OCI-LY1 (cell line): ENCODE measurements around the gene ADAD2.

Source experiments
- H2AFZ ChIP-seq: fragments of 200-600 bp; sonication (generic), shearing (Covaris generic); 2 replicates; pipeline ENCODE4 v1.6.0; 2014; ENCODE audit warnings: antibody characterized with exemption, mild to moderate bottlenecking, low read length
- H3F3A ChIP-seq: fragments of 200-600 bp; sonication (generic), shearing (Covaris generic); 2 replicates; pipeline ENCODE4 v1.6.0; 2014; ENCODE audit warnings: mild to moderate bottlenecking, antibody characterized with exemption, low read length, moderate library complexity; ENCODE audit not compliant: insufficient read depth
- H3K27ac ChIP-seq: fragments of 200-600 bp; sonication (generic); 2 replicates; pipeline ENCODE4 v1.5.1; 2014; ENCODE audit warnings: low read length, mixed run types, mild to moderate bottlenecking, low read depth; ENCODE audit not compliant: poor library complexity, severe bottlenecking
- H3K27me3 ChIP-seq: fragments of 200-600 bp; sonication (generic); 2 replicates; pipeline ENCODE4 v1.6.0; 2014; ENCODE audit warnings: antibody characterized with exemption, mild to moderate bottlenecking, low read length, moderate library complexity; ENCODE audit not compliant: insufficient read depth
- H3K36me3 ChIP-seq: fragments of 200-600 bp; sonication (generic); 2 replicates; pipeline ENCODE4 v1.6.1; 2014; ENCODE audit warnings: mild to moderate bottlenecking, antibody characterized with exemption, low read length, moderate library complexity, mixed read lengths; ENCODE audit not compliant: insufficient read depth
- H3K4me1 ChIP-seq: fragments of 200-600 bp; sonication (generic); 2 replicates; pipeline ENCODE4 v1.5.1; 2014; ENCODE audit warnings: mild to moderate bottlenecking, low read length, moderate library complexity; ENCODE audit not compliant: insufficient read depth, severe bottlenecking
- H3K4me2 ChIP-seq: fragments of 200-600 bp; sonication (generic), shearing (Covaris generic); 2 replicates; pipeline ENCODE4 v1.6.1; 2014; ENCODE audit warnings: low read length
- H3K4me3 ChIP-seq: fragments of 200-600 bp; sonication (generic); 2 replicates; pipeline ENCODE4 v1.5.1; 2014; ENCODE audit warnings: low read length, low read depth, mild to moderate bottlenecking, mixed read lengths; ENCODE audit not compliant: poor library complexity, severe bottlenecking
- H3K79me2 ChIP-seq: fragments of 200-600 bp; shearing (Covaris generic); 2 replicates; pipeline ENCODE4 v1.6.1; 2016; ENCODE audit warnings: mixed run types, low read length, mixed read lengths; ENCODE audit not compliant: insufficient read depth
- H3K9ac ChIP-seq: fragments of 200-600 bp; sonication (generic), shearing (Covaris generic); 2 replicates; pipeline ENCODE4 v1.6.1; 2014; ENCODE audit warnings: mild to moderate bottlenecking, low read length, mixed read lengths
- H3K9me2 ChIP-seq: fragments of 200-600 bp; sonication (generic), shearing (Covaris generic); 2 replicates; pipeline ENCODE4 v1.6.1; 2014; ENCODE audit warnings: low read depth, mild to moderate bottlenecking, low read length, mixed read lengths
- H3K9me3 ChIP-seq: fragments of 200-600 bp; shearing (Covaris generic); 2 replicates; pipeline ENCODE4 v1.6.1; 2014; ENCODE audit warnings: low read length, mixed read lengths
- H4K20me1 ChIP-seq: fragments of 200-600 bp; sonication (generic), shearing (Covaris generic); 2 replicates; pipeline ENCODE4 v1.6.0; 2016; ENCODE audit warnings: mild to moderate bottlenecking, low read length; ENCODE audit not compliant: insufficient read depth
- EZH2 ChIP-seq: fragments of 200-600 bp; sonication (generic), shearing (Covaris generic); IDR thresholded peaks from 2 replicates; pipeline ENCODE4 v1.8.0; 2017; ENCODE audit warnings: borderline replicate concordance, mixed run types, mild to moderate bottlenecking, antibody characterized with exemption, low read length, moderate library complexity, mixed read lengths
- TF ChIP-seq, protein P1 (sequence below): fragments of 200-600 bp; sonication (generic), shearing (Covaris generic); IDR thresholded peaks from 2 replicates; pipeline ENCODE4 v1.5.1; 2017; ENCODE audit warnings: mild to moderate bottlenecking, antibody characterized with exemption, low read length, moderate library complexity, mixed read lengths

Gene ADAD2

DNA sequence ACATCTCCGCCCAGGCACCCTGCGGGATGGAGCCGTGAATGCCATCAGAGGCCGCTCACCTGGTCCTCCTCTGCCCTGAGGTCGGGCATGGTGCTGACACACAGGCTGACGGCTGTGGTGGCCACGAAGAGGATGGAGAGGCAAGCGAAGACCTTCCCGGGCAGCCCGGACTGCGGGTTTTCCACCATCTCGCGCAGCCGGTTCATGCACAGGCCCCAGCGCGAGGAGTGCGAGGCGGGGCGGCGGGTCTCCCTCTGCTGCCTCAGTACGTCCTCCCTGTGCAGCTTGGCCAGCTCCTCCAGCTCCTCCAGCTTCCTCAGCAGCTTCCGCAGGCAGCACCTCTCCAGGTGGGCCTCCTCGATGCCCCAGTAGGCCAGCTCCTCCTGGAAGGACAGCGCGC lies 45.7 kb downstream of the ADAD2 start:
- Histone ChIP-seq H3K79me2 (no peaks in the 10 kb centered on the region), H3K4me2 (no peak overlapping the region), H3K9me2 (no peaks in the 10 kb centered on the region), H3K36me3 (no peaks in the 10 kb centered on the region), H3K4me3 (no peak overlapping the region), H3K4me1 (no peaks in the 10 kb centered on the region), H3F3A (no peaks in the 10 kb centered on the region), H4K20me1 (no peaks in the 10 kb centered on the region), H3K9me3 (no peaks in the 10 kb centered on the region), H3K9ac (no peak overlapping the region), H3K27ac (no peak overlapping the region), H2AFZ (no peak overlapping the region), H3K27me3 (no peaks in the 10 kb centered on the region; the same call in 1 of the 2 replicates)
- TF ChIP-seq, protein P1, sequence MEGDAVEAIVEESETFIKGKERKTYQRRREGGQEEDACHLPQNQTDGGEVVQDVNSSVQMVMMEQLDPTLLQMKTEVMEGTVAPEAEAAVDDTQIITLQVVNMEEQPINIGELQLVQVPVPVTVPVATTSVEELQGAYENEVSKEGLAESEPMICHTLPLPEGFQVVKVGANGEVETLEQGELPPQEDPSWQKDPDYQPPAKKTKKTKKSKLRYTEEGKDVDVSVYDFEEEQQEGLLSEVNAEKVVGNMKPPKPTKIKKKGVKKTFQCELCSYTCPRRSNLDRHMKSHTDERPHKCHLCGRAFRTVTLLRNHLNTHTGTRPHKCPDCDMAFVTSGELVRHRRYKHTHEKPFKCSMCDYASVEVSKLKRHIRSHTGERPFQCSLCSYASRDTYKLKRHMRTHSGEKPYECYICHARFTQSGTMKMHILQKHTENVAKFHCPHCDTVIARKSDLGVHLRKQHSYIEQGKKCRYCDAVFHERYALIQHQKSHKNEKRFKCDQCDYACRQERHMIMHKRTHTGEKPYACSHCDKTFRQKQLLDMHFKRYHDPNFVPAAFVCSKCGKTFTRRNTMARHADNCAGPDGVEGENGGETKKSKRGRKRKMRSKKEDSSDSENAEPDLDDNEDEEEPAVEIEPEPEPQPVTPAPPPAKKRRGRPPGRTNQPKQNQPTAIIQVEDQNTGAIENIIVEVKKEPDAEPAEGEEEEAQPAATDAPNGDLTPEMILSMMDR, result no peak
- no peak for TF ChIP-seq EZH2

DNA sequence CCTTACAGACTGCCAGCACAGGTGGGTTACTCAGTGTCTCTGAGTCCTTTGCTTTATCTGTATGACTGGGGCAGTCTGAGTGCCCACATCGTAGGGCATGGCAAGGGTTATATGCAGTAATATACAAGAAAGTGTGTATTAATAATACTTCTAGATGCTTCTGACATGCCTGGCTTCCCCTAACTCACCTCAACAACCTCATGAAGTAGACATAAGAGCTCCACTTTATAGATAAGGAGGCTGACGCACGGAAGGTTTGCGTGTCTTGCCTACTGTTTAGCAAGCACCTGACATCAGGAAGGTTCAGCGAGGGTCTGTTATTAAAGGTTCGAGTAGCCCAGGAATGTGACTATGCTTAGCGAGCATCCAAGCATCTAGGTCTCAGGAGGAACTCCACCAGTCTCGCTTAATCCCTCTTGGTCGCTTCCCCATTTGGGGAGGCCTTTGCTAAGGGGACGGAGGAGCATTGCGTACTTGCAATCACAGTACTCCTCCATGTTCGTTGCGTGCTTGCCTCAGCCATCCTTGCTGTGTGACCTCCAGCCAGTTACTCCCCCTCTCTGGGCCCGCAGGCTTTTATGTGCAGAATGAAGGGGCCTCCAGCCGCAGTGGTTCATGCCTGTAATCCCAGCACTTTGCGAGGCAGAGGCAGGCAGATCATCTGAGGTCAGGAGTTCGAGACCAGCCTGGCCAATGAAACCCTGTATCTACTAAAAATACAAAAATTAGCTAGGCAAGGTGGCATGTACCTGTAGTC lies 47.2 kb downstream of the ADAD2 start:
- Histone ChIP-seq H3K9ac (no peak overlapping the region), H3F3A (no peaks in the 10 kb centered on the region), H3K9me2 (no peaks in the 10 kb centered on the region), H4K20me1 (no peaks in the 10 kb centered on the region), H3K4me3 (no peak overlapping the region), H3K36me3 (no peaks in the 10 kb centered on the region), H3K4me1 (no peaks in the 10 kb centered on the region), H3K79me2 (no peaks in the 10 kb centered on the region), H3K27ac (no peak overlapping the region), H3K27me3 (no peaks in the 10 kb centered on the region; the same call in 1 of the 2 replicates), H3K9me3 (no peaks in the 10 kb centered on the region), H3K4me2 (no peak overlapping the region), H2AFZ (no peak overlapping the region)
- TF ChIP-seq, protein P1, result no peak
- no peak for TF ChIP-seq EZH2

DNA sequence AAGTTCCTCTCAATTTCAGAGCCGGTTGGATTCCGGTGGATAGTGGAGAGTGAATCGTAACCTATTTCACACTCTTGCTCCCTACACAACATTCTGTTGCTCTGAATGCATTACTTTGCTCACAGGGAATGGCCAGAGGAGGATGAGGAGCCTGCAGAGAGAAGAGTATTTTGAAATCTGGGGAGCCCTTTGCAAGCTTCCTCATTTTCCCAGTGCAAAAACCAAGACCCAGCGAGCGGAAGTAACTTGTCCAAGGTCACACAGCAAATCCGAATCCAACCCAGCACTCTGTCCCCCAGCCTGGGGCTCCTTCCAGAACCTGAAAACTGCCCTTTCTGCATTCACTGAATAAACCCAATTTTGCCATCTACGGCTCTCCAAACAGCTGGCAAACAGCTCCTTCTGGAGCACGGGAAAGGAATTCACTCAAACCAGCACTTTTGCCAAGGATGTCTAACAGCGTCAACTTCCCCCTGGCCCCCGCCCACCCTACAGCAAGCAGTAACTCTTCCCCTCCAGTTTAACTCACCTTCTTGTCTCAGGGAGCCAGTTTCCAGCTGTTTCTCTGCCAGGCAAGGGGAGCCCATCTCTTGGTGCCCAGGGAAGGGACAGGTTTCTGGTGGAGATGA lies 48.3 kb downstream of the ADAD2 start:
- Histone ChIP-seq H3K9me2 (no peaks in the 10 kb centered on the region), H3K9ac (no peak overlapping the region), H3K79me2 (no peaks in the 10 kb centered on the region), H3K27ac (no peak overlapping the region), H3K4me3 (no peak overlapping the region), H3K4me1 (no peaks in the 10 kb centered on the region), H3K9me3 (no peaks in the 10 kb centered on the region), H3K4me2 (no peak overlapping the region), H3K27me3 (no peaks in the 10 kb centered on the region), H3F3A (no peaks in the 10 kb centered on the region), H3K36me3 (no peaks in the 10 kb centered on the region), H2AFZ (no peak overlapping the region), H4K20me1 (no peaks in the 10 kb centered on the region)
- TF ChIP-seq, protein P1, result no peak
- no peak for TF ChIP-seq EZH2
